Measurements from ENCODE around the gene CACTIN. TPM values are rescaled to one million over a fixed set of nuclear protein-coding genes. Genes with fewer than 3 reads are reported as not detected.
"Not testable (repeated sequence)": the region's sequence is repeated elsewhere in the genome, so short reads cannot be mapped to it uniquely, and the experiment has no call there.

CACTIN gene
- total RNA-seq, 1 donor from 2014 or later, result 38.9 TPM

GRCh38 chr19:3651684-3652083, 25.1 kb upstream of the CACTIN start:
- no peak overlapping the region for H3K4me3 ChIP-seq (ENCODE audit: low read depth, low read length)
- TF ChIP-seq CTCF (conservative IDR thresholded peaks at IDR 0.05; ENCODE audit: low read depth, low read length), result no peak
- no peak for DNase-seq (ENCODE audit: low read depth)

- no peak for TF ChIP-seq CTCF (conservative IDR thresholded peaks at IDR 0.05; ENCODE audit: low read depth, low read length)
- H3K4me3 ChIP-seq (ENCODE audit: low read depth, low read length), result no peak overlapping the region
- DNase-seq (ENCODE audit: low read depth), result no peak
These were observed 23.3 kb upstream of the CACTIN start for GRCh38 chr19:3649888-3650287.

- H3K4me3 ChIP-seq (ENCODE audit: low read depth, low read length), result no peak overlapping the region
- TF ChIP-seq CTCF (conservative IDR thresholded peaks at IDR 0.05; ENCODE audit: low read depth, low read length), result no peak
- DNase-seq (ENCODE audit: low read depth), result no peak
These were observed 21.7 kb upstream of the CACTIN start for GRCh38 chr19:3648037-3648905.

GRCh38 chr19:3647102-3647501, 20.5 kb upstream of the CACTIN start:
- H3K4me3 ChIP-seq (ENCODE audit: low read depth, low read length); DNase-seq (ENCODE audit: low read depth): not testable (repeated sequence)

- no peak for DNase-seq (ENCODE audit: low read depth)
- no peak for TF ChIP-seq CTCF (conservative IDR thresholded peaks at IDR 0.05; ENCODE audit: low read depth, low read length)
These were observed 19.9 kb upstream of the CACTIN start for GRCh38 chr19:3646336-3647092.

GRCh38 chr19:3645726-3646125, 19.1 kb upstream of the CACTIN start:
- no peak for DNase-seq (ENCODE audit: low read depth)
- no peak overlapping the region for H3K4me3 ChIP-seq (ENCODE audit: low read depth, low read length)
- TF ChIP-seq CTCF (conservative IDR thresholded peaks at IDR 0.05; ENCODE audit: low read depth, low read length), result no peak

More at GRCh38 chr19:3646336-3647092, 19.9 kb upstream of the CACTIN start:
- no peak overlapping the region for H3K4me3 ChIP-seq (ENCODE audit: low read depth, low read length)

GRCh38 chr19:3645067-3645396, 18.4 kb upstream of the CACTIN start:
- TF ChIP-seq CTCF (conservative IDR thresholded peaks at IDR 0.05; ENCODE audit: low read depth, low read length), result no peak
- H3K4me3 ChIP-seq (ENCODE audit: low read depth, low read length), result no peak overlapping the region
- no peak for DNase-seq (ENCODE audit: low read depth)

Measured in epithelial cell of proximal tubule (primary cell).